OCI-LY7 (cell line): ENCODE data around the gene ENTPD6. TPM values are rescaled to one million over a fixed set of nuclear protein-coding genes. Genes with fewer than 3 reads are reported as not detected.

Experiments used
- BruUV-seq: library from RNA; stranded (reverse); fragments of 400-500 nt; replicated peaks from 2 replicates; lab custom pipeline; 2021; lab: Mats Ljungman, UMichigan
- CTCF ChIA-PET: fragments of 300-600 bp; sonication (Branson Sonifier 250); formaldehyde crosslinking; loops from one replicate; lab custom pipeline; 2022; ENCODE audit warnings: antibody characterized with exemption; ENCODE audit not compliant: unreplicated experiment; lab: Charles Lee
- POLR2A ChIA-PET: fragments of 300-600 bp; sonication (Branson Sonifier 250); formaldehyde crosslinking; loops from one replicate; lab custom pipeline; 2022; ENCODE audit warnings: antibody characterized with exemption; lab: Charles Lee
- DNase-seq: peaks from one replicate; pipeline ENCODE4 v3.0.0-alpha.2; 2015; ENCODE audit warnings: low spot score
- H2AFZ ChIP-seq: fragments of 200-600 bp; sonication (generic), shearing (Covaris generic); 2 replicates; pipeline ENCODE4 v1.6.1; 2014; ENCODE audit warnings: mild to moderate bottlenecking, antibody characterized with exemption, low read length, moderate library complexity
- H3K27ac ChIP-seq: fragments of 200-600 bp; sonication (generic); 2 replicates; pipeline ENCODE4 v1.5.1; 2014; ENCODE audit warnings: mixed run types, low read depth, mild to moderate bottlenecking, moderate library complexity, low read length, inconsistent platforms; ENCODE audit not compliant: poor library complexity, severe bottlenecking
- H3K36me3 ChIP-seq: fragments of 200-600 bp; sonication (generic); 2 replicates; pipeline ENCODE4 v1.6.1; 2014; ENCODE audit warnings: mild to moderate bottlenecking, antibody characterized with exemption, low read length, moderate library complexity, mixed read lengths; ENCODE audit not compliant: insufficient read depth
- H3K4me1 ChIP-seq: fragments of 200-600 bp; sonication (generic); 2 replicates; pipeline ENCODE4 v1.5.1; 2014; ENCODE audit warnings: mild to moderate bottlenecking, low read length; ENCODE audit not compliant: insufficient read depth, poor library complexity, severe bottlenecking
- H3K4me2 ChIP-seq: fragments of 200-600 bp; sonication (generic); 2 replicates; pipeline ENCODE4 v1.6.1; 2014; ENCODE audit warnings: mild to moderate bottlenecking, low read length
- H3K4me3 ChIP-seq: fragments of 200-600 bp; sonication (generic); 2 replicates; pipeline ENCODE4 v1.5.1; 2014; ENCODE audit warnings: mild to moderate bottlenecking, low read depth, low read length; ENCODE audit not compliant: poor library complexity, severe bottlenecking
- H3K79me2 ChIP-seq: fragments of 200-600 bp; sonication (generic); 2 replicates; pipeline ENCODE4 v1.6.1; 2016; ENCODE audit warnings: low read depth, mild to moderate bottlenecking, low read length, moderate library complexity, mixed read lengths; ENCODE audit not compliant: insufficient read depth
- H3K9me2 ChIP-seq: fragments of 200-600 bp; sonication (generic); 2 replicates; pipeline ENCODE4 v1.6.1; 2016; ENCODE audit warnings: mild to moderate bottlenecking, low read length, mixed read lengths; ENCODE audit not compliant: insufficient read depth
- H3K9me3 ChIP-seq: fragments of 200-600 bp; sonication (generic); 2 replicates; pipeline ENCODE4 v1.6.1; 2014; ENCODE audit warnings: mild to moderate bottlenecking, mixed run types, low read length, mixed read lengths
- H4K20me1 ChIP-seq: fragments of 200-600 bp; sonication (generic); 2 replicates; pipeline ENCODE4 v1.6.1; 2014; ENCODE audit warnings: mild to moderate bottlenecking, antibody characterized with exemption, low read length, moderate library complexity, mixed read lengths; ENCODE audit not compliant: insufficient read depth
- CTCF ChIP-seq: fragments of 200-600 bp; sonication (generic); conservative IDR thresholded peaks from 2 replicates; pipeline ENCODE4 v1.5.1; 2014; ENCODE audit warnings: mild to moderate bottlenecking, antibody characterized with exemption, low read length, moderate library complexity, mixed read lengths
- EZH2phosphoT487 ChIP-seq: fragments of 200-600 bp; sonication (generic); IDR thresholded peaks from 2 replicates; pipeline ENCODE4 v1.6.1; 2018; ENCODE audit warnings: low read depth, borderline replicate concordance, mild to moderate bottlenecking, mixed run types, antibody characterized with exemption, low read length, moderate library complexity, mixed read lengths
- intact Hi-C: fragments of 100-400 bp; cut with micrococcal nuclease; formaldehyde crosslinking; loops from one replicate; pipeline ENCODE4 v1.10.0; 2022; ENCODE audit not compliant: unreplicated experiment
- total RNA-seq, 2 experiments: library from RNA; depleted of rRNA in 1 of 2; stranded (reverse); fragments of >200 nt in 1 of 2; shearing (Covaris generic) in 1 of 2; gene quantifications; 2 replicates each; pipeline ENCODE4 v1.2.3, GENCODE V29; 2014 to 2022

ENTPD6 gene
- total RNA-seq, 2 experiments from 2014 or later: 4.2 TPM; not detected in 1

GRCh38 chr20:25207149-25207959, 11.8 kb downstream of the ENTPD6 start:
- Histone ChIP-seq H3K9me2 (no peaks in the 10 kb centered on the region), H3K36me3 (no peaks in the 10 kb centered on the region), H3K9me3 (no peaks in the 10 kb centered on the region), H3K4me1 (no peaks in the 10 kb centered on the region), H4K20me1 (0 out of 2 replicates have a peak, but pooled peaks cover 3% of the 10 kb centered on the region), H3K79me2 (no peaks in the 10 kb centered on the region), H3K4me2 (no peak overlapping the region), H3K27ac (no peak overlapping the region), H3K4me3 (no peak overlapping the region), H2AFZ (no peak overlapping the region)
- BruUV-seq: no TSS peak
- ChIA-PET POLR2A (interaction anchor here (1.3 kb wide), 1 partner anchor 39 kb away, joined by 3 read pairs; no protein-coding TSS in a partner anchor), CTCF (no interaction called here)
- intact Hi-C loops: no loop called here
- no peak for DNase-seq
- TF ChIP-seq CTCF (no peak), EZH2phosphoT487 (no peak)

DNA sequence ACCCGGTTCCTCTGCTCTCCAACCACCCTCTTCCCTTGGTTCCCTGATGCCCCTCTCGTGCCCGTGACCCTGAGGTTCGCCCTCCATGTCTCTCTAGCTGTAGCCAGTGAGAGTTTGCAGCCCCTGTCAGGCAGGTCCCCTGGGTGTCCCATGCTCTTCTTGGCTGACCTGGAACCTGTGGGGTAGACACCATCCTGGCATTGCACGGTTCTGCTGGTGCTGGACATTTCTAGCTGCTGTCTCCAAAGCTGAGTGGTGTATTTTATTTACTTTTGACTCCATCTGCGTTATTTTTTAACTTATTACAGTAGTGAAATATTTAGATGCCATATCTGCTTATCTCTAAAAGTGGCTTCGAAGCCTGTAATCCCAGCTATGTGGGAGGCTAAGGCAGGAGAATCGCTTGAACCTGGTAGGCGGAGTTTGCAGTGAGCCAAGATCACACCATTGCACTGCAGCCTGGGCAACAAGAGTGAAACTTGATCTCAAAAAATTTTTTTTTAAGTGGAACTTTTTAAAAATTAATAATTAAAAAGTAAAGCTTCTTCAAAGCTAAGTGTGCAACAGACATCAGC, 12.5 kb downstream of the ENTPD6 start:
- Histone ChIP-seq H3K36me3 (no peaks in the 10 kb centered on the region), H3K27ac (no peak overlapping the region), H3K79me2 (no peaks in the 10 kb centered on the region), H4K20me1 (0 out of 2 replicates have a peak, but pooled peaks cover under 1% of the 10 kb centered on the region), H3K4me2 (no peak overlapping the region), H3K9me3 (no peaks in the 10 kb centered on the region), H3K9me2 (no peaks in the 10 kb centered on the region), H3K4me1 (no peaks in the 10 kb centered on the region), H2AFZ (no peak overlapping the region), H3K4me3 (no peak overlapping the region)
- intact Hi-C loops: no loop called here
- no TSS peak for BruUV-seq
- no peak for DNase-seq
- ChIA-PET CTCF (no interaction called here), POLR2A (interaction anchor here (0.6 kb wide), 1 partner anchor 160 kb away, joined by 3 read pairs; no protein-coding TSS in a partner anchor)
- no peak for TF ChIP-seq CTCF
- TF ChIP-seq EZH2phosphoT487: no peak

GRCh38 chr20:25209400-25209799, 13.9 kb downstream of the ENTPD6 start:
- H3K79me2 ChIP-seq: no peaks in the 10 kb centered on the region
- no peaks in the 10 kb centered on the region for H3K9me3 ChIP-seq
- H3K27ac ChIP-seq: no peak overlapping the region
- no peak overlapping the region for H3K4me2 ChIP-seq
- H2AFZ ChIP-seq: no peak overlapping the region
- H3K4me3 ChIP-seq: no peak overlapping the region
- H3K4me1 ChIP-seq: no peaks in the 10 kb centered on the region
- BruUV-seq: no TSS peak
- H3K36me3 ChIP-seq: no peaks in the 10 kb centered on the region
- intact Hi-C loops: no loop called here
- ChIA-PET CTCF (no interaction called here), POLR2A (no interaction called here)
- H3K9me2 ChIP-seq: no peaks in the 10 kb centered on the region
- no peak for DNase-seq
- no peaks in the 10 kb centered on the region for H4K20me1 ChIP-seq
- TF ChIP-seq CTCF (no peak), EZH2phosphoT487 (no peak)
